Fibroblast of villous mesenchyme (primary cell): ENCODE data around the gene FCHSD1. TPM values are rescaled to one million over a fixed set of nuclear protein-coding genes. Genes with fewer than 3 reads are reported as not detected.

Experiments used
- DNase-seq: peaks from one replicate; pipeline ENCODE4 v3.0.0-alpha.2; 2010; ENCODE audit warnings: low read depth
- H3K4me3 ChIP-seq: 2 replicates; pipeline ENCODE4 v1.5.1; 2011; ENCODE audit warnings: low read depth, mild to moderate bottlenecking, low read length
- total RNA-seq: library from RNA; depleted of rRNA; stranded (reverse); fragments of >200 nt; gene quantifications from 2 replicates; pipeline ENCODE4 v1.2.3, GENCODE V29; 2012
- TF ChIP-seq, protein P1 (sequence below): IDR thresholded peaks from 2 replicates; pipeline ENCODE4 v1.5.1; 2012; ENCODE audit warnings: low read depth, mild to moderate bottlenecking, low read length; ENCODE audit not compliant: insufficient read depth

The FCHSD1 gene
- total RNA-seq, 1 donor: 24.2 TPM

DNA sequence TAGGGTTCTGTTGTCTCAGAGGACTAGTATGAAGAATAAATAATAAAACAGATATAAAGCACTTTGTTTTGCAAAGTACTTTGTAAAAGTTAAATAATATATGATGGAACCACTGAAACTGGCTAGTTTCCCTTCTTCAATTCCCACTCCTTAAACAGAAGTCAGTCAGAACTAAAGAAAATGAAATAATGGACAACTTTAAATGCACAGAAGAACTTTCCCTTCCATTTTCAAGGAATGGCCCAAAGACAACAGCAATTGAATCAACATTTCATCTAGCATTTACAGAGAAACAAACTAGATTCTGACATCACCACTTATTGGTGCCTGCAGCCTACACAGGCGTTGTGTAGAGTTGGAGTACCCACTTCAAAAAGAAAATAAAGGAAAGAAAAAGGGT lies 48.6 kb downstream of the FCHSD1 start:
- no peak overlapping the region for H3K4me3 ChIP-seq
- DNase-seq: no peak
- TF ChIP-seq, protein P1, sequence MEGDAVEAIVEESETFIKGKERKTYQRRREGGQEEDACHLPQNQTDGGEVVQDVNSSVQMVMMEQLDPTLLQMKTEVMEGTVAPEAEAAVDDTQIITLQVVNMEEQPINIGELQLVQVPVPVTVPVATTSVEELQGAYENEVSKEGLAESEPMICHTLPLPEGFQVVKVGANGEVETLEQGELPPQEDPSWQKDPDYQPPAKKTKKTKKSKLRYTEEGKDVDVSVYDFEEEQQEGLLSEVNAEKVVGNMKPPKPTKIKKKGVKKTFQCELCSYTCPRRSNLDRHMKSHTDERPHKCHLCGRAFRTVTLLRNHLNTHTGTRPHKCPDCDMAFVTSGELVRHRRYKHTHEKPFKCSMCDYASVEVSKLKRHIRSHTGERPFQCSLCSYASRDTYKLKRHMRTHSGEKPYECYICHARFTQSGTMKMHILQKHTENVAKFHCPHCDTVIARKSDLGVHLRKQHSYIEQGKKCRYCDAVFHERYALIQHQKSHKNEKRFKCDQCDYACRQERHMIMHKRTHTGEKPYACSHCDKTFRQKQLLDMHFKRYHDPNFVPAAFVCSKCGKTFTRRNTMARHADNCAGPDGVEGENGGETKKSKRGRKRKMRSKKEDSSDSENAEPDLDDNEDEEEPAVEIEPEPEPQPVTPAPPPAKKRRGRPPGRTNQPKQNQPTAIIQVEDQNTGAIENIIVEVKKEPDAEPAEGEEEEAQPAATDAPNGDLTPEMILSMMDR: no peak

DNA sequence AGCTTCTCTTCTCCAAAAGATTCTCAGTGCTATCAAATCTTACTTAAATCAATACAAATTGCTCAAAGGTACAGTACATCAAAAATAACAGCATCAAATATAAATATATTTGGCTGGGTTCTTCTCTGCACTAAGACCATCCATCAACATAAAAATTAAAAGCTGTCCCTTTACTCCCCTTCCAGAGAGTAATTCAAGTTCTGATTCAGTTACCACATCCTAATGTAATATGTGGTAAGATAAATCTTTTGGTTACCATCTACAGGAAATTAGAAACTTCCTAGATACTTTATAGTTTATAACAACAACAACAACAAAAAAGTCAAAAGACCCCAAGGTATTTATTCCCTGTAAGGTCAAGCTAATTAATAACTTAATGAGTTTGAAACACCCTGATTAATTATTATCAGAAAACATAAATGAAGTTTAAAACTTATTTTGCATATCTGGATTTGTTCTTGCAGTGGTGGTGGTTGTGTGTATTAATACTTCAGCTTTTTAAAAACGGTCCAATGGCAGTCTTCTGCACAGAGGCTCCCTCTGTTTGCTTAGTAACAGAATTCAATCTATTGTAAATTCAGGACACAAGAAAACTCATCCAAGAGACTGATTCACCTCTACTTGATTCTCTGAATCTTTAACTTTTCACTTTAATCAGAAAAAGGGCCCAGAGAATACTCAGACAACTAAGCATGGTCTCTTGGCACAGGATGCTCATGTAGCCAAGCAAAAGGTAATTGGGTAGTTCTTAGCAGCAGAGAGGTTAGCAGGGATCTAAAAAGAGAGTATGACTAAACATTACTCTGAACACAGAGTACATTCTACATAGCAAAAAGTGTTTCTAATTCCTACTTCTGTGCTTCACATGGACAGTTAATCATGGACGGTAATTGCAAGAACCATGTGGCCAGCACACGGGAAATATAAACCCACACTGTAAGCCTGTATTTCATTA lies 52.5 kb downstream of the FCHSD1 start:
- TF ChIP-seq, protein P1: no peak
- DNase-seq: peak; percentile 13
- no peak overlapping the region for H3K4me3 ChIP-seq

DNA sequence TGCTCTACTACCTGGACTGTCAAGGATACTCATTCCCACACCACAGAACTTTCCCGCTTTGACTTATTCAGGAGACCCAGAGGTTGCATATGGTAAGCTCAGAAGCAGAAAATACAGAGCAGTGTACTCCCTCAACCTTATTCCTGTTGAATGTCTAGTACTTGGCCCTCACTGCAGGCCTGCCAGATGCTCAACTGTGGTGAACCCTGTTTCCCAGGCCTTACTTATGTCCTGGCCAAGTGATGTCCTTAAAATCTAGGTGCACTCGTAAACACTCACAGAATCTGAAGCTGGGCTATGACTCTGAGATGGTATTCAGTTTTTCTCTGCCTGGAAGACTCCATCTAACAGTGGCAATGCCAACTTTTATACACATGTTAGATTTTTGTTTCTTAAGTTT lies 53.4 kb downstream of the FCHSD1 start:
- no peak for DNase-seq
- no peak overlapping the region for H3K4me3 ChIP-seq
- TF ChIP-seq, protein P1: no peak

DNA sequence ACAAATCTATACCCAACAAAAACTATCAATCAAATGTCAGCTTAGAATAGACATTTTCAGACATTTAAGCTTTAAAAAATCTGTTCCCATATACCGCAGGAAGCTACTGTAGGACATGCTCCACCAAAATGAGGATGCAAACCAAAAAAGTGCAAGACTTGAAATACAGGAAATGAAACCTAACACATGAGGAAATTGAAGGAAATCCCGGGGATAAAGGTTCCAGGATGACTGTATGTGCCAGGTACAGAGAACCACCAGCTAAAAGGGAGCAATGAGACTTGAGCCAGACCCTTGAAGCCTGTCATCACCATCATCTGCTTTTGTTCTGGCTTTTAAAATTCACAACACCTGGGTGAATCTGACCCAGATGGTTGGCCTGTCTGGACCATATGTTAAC lies 53.8 kb downstream of the FCHSD1 start:
- TF ChIP-seq, protein P1: no peak
- DNase-seq: no peak
- no peak overlapping the region for H3K4me3 ChIP-seq

DNA sequence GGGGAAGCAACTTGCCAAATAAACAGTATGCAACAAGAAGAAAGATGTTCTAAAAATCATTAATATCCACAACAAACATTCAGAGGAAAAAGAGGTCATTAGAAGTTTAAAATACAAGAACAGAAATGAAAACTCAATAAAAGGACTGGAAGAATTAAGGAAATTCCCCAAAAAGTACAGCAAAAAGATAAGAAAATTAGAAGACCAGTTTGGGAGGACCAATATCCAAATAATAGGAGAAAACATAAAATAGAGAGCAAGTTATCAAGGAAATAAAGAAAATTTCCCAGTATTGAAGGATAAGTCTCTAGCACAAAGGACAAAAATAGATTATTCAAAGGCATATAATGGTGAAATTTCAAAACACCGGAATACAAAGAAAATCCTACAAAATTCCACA lies 54.4 kb downstream of the FCHSD1 start:
- DNase-seq: no peak
- TF ChIP-seq, protein P1: no peak
- no peak overlapping the region for H3K4me3 ChIP-seq

DNA sequence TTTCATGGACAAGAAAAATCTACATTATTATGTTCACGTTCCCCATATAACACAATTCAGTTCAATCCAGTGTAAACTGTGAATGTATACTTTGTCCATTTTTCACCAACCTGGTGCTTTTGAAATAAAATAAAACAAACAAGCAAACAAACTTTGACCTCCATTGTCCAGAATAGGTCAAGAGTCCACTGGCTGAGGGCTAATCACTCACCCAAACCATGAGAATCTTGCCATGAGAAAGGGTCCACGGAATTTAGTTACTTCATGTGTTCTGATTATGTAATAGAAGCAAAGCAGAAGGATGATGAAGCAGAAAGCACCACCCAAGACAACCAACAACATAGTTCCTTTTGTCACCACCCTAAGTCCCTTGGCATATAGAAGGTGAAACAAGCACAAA lies 61.1 kb downstream of the FCHSD1 start:
- TF ChIP-seq, protein P1: no peak
- DNase-seq: no peak
- H3K4me3 ChIP-seq: no peak overlapping the region

Other genes starting within 250 kb of the FCHSD1 start
- 4.7 and 5.2 TPM in 2 replicates for gene PCDHGA9, start 248.6 kb downstream of the FCHSD1 start, total RNA-seq
- gene PCDHGB6, start 243.4 kb downstream of the FCHSD1 start, total RNA-seq: 4.2 and 4.3 TPM in 2 replicates
- gene PCDHGA10, start 238.4 kb downstream of the FCHSD1 start, total RNA-seq: 11.7 and 12.2 TPM in 2 replicates
- gene PCDHGB7, start 233.7 kb downstream of the FCHSD1 start, total RNA-seq: 11.2 and 12.6 TPM in 2 replicates
- 11.0 and 15.5 TPM in 2 replicates for gene PCDHGA11, start 230.4 kb downstream of the FCHSD1 start, total RNA-seq
- 15.5 and 18.7 TPM in 2 replicates for gene PCDHGA12, start 220.9 kb downstream of the FCHSD1 start, total RNA-seq
- 35.4 and 36.3 TPM in 2 replicates for gene PCDHGC3, start 175.5 kb downstream of the FCHSD1 start, total RNA-seq
- gene PCDHGC4, start 166.4 kb downstream of the FCHSD1 start, total RNA-seq: 2.6 and 2.9 TPM in 2 replicates
- 2.6 TPM in 2 replicates for gene PCDHGC5, start 162.3 kb downstream of the FCHSD1 start, total RNA-seq
- 22.9 and 26.8 TPM in 2 replicates for gene DIAPH1, start 32.4 kb downstream of the FCHSD1 start, total RNA-seq
- gene HDAC3, start 14.6 kb downstream of the FCHSD1 start, total RNA-seq: 49.0 and 53.5 TPM in 2 replicates
- gene RELL2, start 14.4 kb downstream of the FCHSD1 start, total RNA-seq: 4.7 and 8.4 TPM in 2 replicates
- 5.6 and 7.7 TPM in 2 replicates for gene ARAP3, start 30.8 kb upstream of the FCHSD1 start, total RNA-seq
- 0.43 and 3.5 TPM in 2 replicates for gene PCDH1, start 227.0 kb upstream of the FCHSD1 start, total RNA-seq